ENCODE results near the gene MTTP.

GRCh38 chr4:99622341-99622740 is 47.7 kb downstream of the MTTP start:
- TF ChIP-seq EZH2 (IDR thresholded peaks at IDR 0.05; ENCODE audit: insufficient read depth, poor library complexity, severe bottlenecking) (no peak), EZH2phosphoT487 (IDR thresholded peaks at IDR 0.05; ENCODE audit: insufficient read depth, low read depth) (no peak)
